Epithelial cell of alveolus of lung (primary cell): ENCODE results near the gene MISP3. TPM values are rescaled to one million over a fixed set of nuclear protein-coding genes. Genes with fewer than 3 reads are reported as not detected.

Experiments
- total RNA-seq: library from RNA; depleted of rRNA; stranded (reverse); fragments of >200 nt; gene quantifications from 2 replicates; pipeline ENCODE4 v1.2.1, GENCODE V29; 2015

The MISP3 gene
- total RNA-seq: 1.2 and 1.8 TPM in 2 replicates

DNA sequence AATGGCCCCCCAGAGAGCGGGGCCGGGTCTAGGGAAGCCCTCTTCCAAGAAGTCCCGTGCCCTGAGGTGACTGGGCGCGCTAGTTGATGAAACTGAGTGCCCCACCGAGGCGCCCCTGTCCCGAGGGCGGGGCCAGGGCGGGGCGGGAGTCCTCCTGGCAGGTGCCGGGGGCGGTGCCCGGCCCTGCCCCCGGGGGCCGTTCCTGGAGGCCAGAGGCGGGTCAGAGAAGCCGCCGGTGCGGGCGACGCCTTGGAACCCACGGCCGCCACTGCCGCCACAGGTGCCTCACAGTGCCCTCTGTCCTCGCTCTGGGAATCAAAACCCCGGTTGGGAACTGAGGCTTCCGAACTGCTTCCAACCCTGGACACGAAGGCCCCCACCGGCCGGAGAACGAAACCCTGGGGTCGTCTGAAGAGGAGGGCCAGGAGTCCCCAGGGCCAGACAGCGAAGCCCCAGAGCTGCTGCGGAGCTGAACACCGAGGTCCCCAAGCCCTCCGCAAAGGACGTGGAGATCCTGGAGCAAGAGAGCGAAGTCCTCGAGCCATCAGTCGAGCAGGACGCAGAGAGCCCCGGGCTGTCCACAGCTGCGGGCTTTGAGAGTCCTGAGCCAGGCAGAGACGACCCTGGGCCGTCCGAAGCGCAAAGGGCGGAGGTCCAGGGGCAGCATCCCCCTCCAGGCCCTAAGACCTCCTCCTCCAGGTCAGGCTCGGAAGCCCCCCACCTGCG is at the start of gene MISP3:
Gene MISP3 (plus strand): TSS at position 252 of the 726 bp plus-strand sequence. CDS start 524 bp downstream, outside the sequence.

DNA sequence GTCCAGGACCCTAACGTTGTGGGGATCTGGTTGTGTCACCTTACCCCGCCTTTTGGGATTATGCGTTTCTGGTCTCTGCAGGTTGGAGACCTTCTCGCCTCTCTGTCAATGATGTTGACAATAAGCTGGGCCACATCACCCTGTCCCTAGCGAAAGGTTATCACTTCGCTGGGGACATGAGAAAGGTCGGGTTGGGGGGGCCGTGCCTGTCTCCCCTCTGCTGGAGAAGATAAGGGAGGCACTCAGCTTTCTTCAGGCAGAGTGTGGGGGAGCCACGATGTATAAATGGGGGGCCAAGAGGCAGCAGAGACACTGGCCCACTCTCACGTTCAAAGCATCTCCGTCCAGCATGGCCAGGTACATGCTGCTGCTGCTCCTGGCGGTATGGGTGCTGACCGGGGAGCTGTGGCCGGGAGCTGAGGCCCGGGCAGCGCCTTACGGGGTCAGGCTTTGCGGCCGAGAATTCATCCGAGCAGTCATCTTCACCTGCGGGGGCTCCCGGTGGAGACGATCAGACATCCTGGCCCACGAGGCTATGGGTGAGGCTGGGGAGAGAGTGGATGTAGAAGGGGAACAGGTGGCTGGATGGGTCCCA is 44.6 kb upstream of the MISP3 start, which contains the start of gene RLN3:
Gene RLN3 (plus strand): TSS at position 293 of the 595 bp plus-strand sequence. CDS start 57 bp downstream, at position 350.

DNA sequence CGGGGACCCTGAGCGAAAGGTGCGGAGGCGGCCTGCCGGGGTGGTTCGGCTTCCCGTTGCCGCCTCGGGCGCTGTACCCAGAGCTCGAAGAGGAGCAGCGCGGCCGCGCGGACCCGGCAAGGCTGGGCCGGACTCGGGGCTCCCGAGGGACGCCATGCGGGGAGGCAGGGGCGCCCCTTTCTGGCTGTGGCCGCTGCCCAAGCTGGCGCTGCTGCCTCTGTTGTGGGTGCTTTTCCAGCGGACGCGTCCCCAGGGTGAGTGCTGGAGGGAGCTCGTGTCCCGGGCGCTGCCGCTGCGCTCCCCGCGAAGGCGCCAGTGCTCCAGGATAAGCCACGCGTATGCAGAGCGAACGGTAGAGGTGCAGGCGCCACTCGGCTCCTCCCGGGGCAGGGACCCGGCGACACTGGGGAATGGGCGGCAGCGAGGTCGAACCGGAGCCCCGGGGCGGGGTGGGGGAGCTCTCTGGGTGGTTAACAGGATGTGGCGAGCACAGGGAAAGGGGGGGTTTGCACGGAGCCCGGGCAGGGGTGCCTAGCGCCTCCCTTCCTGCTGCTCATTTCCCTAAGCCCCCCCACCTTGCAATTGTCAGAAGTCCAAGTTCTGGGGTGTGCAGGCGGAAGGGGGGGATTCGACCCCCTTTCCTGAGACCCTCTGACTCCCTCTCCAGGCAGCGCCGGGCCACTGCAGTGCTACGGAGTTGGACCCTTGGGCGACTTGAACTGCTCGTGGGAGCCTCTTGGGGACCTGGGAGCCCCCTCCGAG is 40.7 kb upstream of the MISP3 start, which contains the start of gene IL27RA:
Gene IL27RA (plus strand): TSS at position 44 of the 762 bp plus-strand sequence. CDS start 111 bp downstream, at position 155.

DNA sequence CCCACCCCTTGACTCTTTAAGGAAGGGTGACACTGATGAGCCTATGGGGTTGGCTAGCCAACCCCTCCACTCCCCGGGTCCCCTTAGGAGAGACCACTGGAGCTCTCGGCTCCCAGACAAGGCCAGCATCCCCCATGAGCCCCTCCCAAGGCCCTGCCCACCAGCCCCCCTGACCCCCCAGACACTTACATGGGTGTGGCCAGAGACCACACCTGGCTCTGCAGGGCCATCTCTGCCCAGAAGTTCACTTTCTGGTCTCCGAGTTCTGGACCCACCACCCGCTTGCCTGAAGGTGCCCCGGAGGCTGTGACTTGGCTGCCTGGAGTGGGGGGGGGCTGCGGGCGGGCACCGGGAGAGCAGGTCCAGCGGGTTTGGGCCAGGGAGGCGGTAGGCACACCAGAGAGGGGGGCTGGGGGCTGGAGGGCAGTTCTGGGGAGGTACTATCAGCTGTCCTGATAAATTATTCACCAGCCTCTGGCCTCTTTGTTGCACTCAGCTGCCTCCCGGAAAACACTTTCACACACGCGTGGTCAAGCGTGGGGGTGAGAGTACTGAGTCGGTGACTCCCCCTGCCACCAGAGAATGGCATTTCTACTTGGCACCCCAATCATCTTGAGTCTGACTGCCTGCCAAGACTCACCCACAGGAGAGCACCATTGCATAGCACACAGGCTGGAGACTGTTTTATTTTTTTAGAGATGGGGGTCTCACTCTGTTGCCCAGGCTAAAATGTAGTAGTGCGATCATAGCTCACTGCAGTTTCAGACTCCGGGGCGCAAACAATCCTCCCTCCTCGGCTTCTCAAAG is 10.6 kb upstream of the MISP3 start, which contains the start of gene PALM3:
Gene PALM3 (minus strand): TSS at position 326 of the 807 bp plus-strand sequence. CDS start 96 bp downstream, at position 230.

DNA sequence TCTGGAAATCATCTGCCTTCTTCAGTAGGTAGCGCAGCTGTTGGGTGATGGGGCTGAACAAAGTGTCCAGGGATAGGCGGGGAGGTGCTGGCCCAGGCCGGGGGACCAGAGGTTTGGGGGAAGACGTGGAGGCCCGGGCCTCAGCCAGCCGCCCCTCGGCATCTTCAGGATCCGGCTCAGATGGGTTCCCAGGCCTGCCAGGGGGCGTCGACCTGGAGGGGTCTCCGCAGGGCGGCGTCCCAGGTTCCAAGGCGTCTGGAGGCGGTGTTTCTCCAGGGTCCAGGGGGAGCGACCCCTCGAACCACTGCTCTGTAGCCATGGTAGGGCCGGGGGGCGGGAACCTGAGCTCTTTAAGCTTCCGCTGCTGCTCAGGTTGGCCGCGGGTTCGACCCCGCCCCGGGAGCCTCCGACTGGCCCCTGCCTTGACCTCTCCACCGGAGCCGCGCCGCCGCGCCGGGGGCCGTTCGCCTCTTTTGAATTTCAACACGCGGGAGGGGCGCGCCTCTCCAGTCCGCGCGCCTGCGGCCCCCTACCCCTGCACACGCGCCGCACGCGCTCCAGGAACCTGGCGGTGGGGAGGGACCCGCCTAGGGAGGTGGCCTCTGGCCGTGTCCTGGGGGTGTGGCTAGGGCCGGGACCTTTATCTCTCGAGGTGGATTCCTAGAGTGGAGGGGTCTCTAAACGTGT is 12.9 kb downstream of the MISP3 start, which contains the start of gene C19orf67:
Gene C19orf67 (minus strand): TSS at position 475 of the 687 bp plus-strand sequence. CDS start 156 bp downstream, at position 319.

DNA sequence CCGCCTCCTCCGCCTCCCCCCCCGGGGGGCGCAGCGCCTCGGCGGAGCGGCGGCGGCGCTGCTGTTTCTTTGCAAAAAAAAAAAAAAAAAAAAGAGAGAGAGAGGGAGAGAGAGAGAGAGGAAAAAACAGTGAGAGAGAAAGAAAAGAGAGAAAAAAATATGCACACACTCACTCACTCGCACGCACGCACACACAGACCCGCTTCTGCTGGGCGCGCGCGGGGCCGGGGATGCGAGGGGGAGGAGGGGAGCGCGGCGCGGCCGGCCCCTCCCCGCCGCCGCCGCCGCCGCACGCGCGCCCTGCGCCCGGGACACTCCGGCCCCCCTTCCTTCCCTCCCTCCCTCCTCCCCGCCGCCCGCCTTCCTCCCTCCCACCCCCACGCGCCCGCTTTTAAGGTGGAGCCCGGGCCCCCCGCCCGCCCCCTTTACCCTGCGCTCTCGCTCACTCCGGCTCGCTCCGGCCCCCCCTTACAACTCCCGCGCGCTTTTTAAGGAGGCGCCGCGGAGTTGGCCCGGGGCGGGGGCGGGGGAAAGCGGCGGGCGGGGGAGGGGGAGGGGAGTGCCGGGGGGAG is 18.0 kb downstream of the MISP3 start, which contains the start of gene SAMD1:
Gene SAMD1 (minus strand): TSS at position 243 of the 572 bp plus-strand sequence.

DNA sequence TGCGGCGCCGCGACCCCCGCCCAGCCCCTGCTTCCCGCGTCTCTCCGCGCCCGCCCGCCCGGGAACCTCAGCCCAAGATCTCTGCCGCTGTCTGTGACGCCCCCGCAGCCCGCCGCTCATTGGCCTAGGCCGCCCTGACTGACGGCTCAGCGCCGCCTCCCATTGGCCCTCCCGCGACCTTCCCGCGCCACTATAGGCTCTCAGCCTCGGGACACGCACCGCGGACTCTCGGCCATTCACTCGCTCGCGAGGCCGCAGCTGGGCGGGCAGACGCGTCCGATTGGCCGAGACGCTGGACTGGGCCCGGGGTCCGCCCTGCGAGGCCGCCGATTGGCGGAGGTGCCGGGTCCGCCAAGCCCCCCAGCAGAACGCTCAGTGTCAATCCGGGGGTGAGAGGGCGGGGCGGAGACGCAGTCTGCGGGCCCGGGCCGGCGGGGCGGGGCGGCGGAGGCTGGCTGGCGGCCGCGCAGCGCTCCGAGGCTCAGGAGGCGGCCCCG is 45.1 kb downstream of the MISP3 start, which contains the start of gene PRKACA:
Gene PRKACA (minus strand): TSS at position 95 of the 497 bp plus-strand sequence. CDS start 215 bp downstream, outside the sequence.

Other genes starting within 250 kb of the MISP3 start
- gene NANOS3, start 195.7 kb upstream of the MISP3 start, total RNA-seq: not detected in 2 replicates
- 0.26 TPM in 1 of 2 replicates, not detected in the other for gene BRME1, start 166.7 kb upstream of the MISP3 start, total RNA-seq
- 15.9 and 26.7 TPM in 2 replicates for gene CC2D1A, start 166.6 kb upstream of the MISP3 start, total RNA-seq
- 1.7 and 38.1 TPM in 2 replicates for gene PODNL1, start 134.4 kb upstream of the MISP3 start, total RNA-seq
- gene DCAF15, start 120.3 kb upstream of the MISP3 start, total RNA-seq: 13.9 and 25.1 TPM in 2 replicates
- 5.2 and 6.9 TPM in 2 replicates for gene RFX1, start 66.5 kb upstream of the MISP3 start, total RNA-seq
- gene RLN3, start 44.6 kb upstream of the MISP3 start, total RNA-seq: not detected in 2 replicates
- gene IL27RA, start 41.0 kb upstream of the MISP3 start, total RNA-seq: 2.9 and 11.6 TPM in 2 replicates
- 0.39 TPM in 1 of 2 replicates, not detected in the other for gene PALM3, start 10.7 kb upstream of the MISP3 start, total RNA-seq
- gene C19orf67, start 13.0 kb downstream of the MISP3 start, total RNA-seq: not detected in 2 replicates
- gene SAMD1, start 18.0 kb downstream of the MISP3 start, total RNA-seq: 36.0 and 48.6 TPM in 2 replicates
- gene PRKACA, start 45.0 kb downstream of the MISP3 start, total RNA-seq: 67.5 and 75.4 TPM in 2 replicates
- 14.6 and 26.4 TPM in 2 replicates for gene ASF1B, start 63.8 kb downstream of the MISP3 start, total RNA-seq
- gene ADGRL1, start 133.4 kb downstream of the MISP3 start, total RNA-seq: 5.6 and 28.9 TPM in 2 replicates